ENCODE data around the gene CTNND1.
A peak's percentile ranks its signal among the peaks of the same experiment; 100 is the strongest.
"Not testable (repeated sequence)": the region's sequence is repeated elsewhere in the genome, so short reads cannot be mapped to it uniquely, and the experiment has no call there.

CTNND1 gene, protein sequence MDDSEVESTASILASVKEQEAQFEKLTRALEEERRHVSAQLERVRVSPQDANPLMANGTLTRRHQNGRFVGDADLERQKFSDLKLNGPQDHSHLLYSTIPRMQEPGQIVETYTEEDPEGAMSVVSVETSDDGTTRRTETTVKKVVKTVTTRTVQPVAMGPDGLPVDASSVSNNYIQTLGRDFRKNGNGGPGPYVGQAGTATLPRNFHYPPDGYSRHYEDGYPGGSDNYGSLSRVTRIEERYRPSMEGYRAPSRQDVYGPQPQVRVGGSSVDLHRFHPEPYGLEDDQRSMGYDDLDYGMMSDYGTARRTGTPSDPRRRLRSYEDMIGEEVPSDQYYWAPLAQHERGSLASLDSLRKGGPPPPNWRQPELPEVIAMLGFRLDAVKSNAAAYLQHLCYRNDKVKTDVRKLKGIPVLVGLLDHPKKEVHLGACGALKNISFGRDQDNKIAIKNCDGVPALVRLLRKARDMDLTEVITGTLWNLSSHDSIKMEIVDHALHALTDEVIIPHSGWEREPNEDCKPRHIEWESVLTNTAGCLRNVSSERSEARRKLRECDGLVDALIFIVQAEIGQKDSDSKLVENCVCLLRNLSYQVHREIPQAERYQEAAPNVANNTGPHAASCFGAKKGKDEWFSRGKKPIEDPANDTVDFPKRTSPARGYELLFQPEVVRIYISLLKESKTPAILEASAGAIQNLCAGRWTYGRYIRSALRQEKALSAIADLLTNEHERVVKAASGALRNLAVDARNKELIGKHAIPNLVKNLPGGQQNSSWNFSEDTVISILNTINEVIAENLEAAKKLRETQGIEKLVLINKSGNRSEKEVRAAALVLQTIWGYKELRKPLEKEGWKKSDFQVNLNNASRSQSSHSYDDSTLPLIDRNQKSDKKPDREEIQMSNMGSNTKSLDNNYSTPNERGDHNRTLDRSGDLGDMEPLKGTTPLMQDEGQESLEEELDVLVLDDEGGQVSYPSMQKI

DNA sequence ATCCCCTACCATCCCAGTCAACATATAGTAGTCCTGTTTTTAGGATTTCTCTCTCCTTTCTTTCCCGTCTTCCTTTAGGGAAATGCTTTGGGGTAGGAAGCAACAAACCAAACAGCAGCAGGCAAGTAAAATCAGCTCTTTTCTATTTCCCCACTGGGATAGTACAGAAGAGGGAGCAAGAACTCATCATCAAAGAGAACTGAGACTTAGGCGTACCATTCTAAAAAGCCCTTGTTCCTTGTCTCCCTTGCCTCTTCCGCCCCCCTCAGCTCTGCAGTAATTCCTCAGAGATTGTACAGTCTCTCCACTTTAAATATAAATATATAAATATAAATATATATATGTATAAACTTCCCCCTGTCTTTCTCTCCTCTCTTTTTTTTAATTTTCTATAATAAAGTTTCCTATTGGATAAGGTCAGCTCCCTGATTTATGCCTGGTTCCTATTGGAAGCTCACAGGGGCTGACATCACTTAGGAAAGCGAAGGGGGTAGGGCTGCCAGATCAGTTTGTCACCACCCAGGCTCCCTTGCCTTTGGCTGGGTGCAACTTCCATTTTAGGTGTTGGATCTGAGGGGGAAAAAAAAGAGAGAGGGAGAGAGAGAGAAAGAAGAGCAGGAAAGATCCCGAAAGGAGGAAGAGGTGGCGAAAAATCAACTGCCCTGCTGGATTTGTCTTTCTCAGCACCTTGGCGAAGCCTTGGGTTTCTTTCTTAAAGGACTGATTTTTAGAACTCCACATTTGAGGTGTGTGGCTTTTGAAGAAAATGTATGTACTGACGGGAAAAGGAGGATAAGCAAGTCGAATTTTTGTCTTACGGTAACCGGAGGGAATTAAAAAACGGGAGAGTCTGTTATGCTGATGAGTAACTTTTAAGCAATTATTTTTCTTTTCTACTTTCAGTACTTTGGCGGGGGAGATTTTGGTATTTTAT, at the start of gene CTNND1:
Gene CTNND1, plus strand, starts transcription at position 502 of the 934 bp plus-strand sequence. CDS start 29,677 bp downstream, outside the sequence.
- peak; percentile 10 for DNase-seq

- peak; percentile 95 for DNase-seq
These were observed 49.1 kb upstream of the CTNND1 start, which contains the start of gene TMX2 for GRCh38 chr11:57712256-57713150. Gene TMX2 (plus strand): TSS chr11:57712593. CDS start chr11:57712619, 26 bp downstream.

- no peak for DNase-seq
These were observed 47.8 kb upstream of the CTNND1 start for GRCh38 chr11:57713835-57714234.

- DNase-seq = not testable (repeated sequence)
These were observed 44.9 kb upstream of the CTNND1 start for GRCh38 chr11:57716726-57717125.

DNA sequence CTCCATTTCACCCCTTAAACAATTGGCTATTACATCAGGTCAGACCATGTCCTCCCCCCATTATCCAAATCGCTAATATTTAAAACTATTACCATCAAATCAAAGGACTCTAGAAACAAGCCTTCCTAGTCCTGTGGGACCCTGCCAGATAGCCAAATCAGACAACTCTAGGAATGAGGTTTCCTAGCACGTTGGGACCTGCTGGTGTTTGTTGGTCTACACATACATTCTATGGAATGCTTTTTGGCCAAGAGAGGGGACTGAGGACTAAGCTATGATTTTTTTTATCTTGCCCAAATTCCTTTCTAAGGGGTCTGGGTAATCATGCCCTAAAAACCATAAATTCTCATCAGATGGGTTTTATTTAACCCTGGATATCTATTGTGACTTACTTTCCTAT, 34.4 kb upstream of the CTNND1 start:
- DNase-seq = no peak

- no peak for DNase-seq
These were observed 32.8 kb upstream of the CTNND1 start for GRCh38 chr11:57728829-57729228.

DNA sequence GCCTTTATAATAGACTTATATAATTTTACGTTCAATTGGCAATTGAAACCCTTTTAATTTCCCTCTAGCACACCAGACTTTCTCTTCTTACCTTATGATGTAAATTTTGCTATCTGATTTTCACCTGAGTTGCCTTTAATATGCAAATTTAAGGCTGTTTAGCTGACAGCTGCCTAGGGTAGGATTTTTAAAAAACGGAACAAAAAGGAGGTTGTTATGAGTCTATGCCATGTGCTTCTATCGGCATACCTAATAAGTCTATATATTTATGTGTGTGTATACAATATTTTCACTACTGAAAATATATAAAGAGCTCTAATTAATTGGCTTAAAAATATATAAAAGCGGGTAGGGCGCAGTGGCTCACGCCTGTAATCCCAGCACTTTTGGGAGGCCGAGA, 32.1 kb upstream of the CTNND1 start:
- DNase-seq = no peak

GRCh38 chr11:57732661-57733060, 28.9 kb upstream of the CTNND1 start:
- no peak for DNase-seq

GRCh38 chr11:57735619-57736298, 25.8 kb upstream of the CTNND1 start:
- DNase-seq = no peak

GRCh38 chr11:57741132-57742086, 20.2 kb upstream of the CTNND1 start, which contains the start of gene SELENOH:
Gene SELENOH (plus strand): TSS chr11:57741491. CDS start chr11:57741596, 105 bp downstream.
- DNase-seq = peak; percentile 94

- DNase-seq = no peak
These were observed 19.5 kb upstream of the CTNND1 start for GRCh38 chr11:57742087-57742452.

GRCh38 chr11:57744357-57744756, 17.2 kb upstream of the CTNND1 start:
- no peak for DNase-seq

DNA sequence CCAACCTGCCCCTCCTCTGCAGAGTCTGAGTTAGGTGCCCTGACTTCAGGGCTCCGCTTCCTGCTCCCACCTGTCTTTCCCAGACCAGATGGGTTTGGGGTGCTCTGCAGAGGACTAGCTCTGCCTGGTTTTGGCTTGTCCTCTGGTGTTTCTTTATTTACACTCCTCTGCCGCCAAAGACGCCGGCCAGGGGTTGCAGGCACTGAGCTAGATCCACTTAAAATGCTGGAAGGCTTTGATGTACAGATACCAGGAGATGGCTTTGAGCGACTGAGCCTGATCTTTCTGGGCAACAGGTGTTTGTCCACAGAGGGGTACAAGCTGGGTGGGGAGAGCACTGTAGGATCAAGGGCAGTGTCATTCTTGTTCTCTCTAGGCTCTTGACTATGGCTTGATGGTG, 16.4 kb upstream of the CTNND1 start:
- no peak for DNase-seq

DNA sequence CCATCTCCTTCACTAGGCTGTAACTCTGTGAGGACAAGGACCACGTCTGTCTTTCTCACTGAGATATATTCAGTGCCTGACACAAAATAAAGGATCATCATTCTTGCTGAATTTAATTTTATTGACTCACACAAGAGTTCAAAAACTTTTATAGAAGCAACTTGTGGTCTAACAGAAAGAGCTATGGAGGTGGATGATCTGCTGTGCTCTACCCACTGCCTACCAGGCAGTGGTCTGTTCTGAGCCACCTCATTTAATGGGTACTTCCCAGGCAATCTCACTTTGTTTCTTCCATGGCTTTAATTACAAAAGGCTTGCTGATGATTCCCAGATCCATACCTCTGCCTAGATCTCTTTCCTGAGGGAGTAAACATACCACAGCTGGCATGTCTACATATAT, 14.7 kb upstream of the CTNND1 start:
- no peak for DNase-seq

- no peak for DNase-seq
These were observed 10.4 kb upstream of the CTNND1 start for GRCh38 chr11:57751176-57751575.

- peak; percentile 20 for DNase-seq
These were observed 9.8 kb upstream of the CTNND1 start, which contains the start of gene BTBD18 for GRCh38 chr11:57751676-57752253. Gene BTBD18 (minus strand): TSS chr11:57751819. CDS start chr11:57751188, 631 bp downstream.

- no peak for DNase-seq
These were observed 8.6 kb upstream of the CTNND1 start for GRCh38 chr11:57752954-57753353.

- no peak for DNase-seq
These were observed 3.4 kb upstream of the CTNND1 start for GRCh38 chr11:57758174-57758573.

Data from CD4-positive, alpha-beta T cell treated with Interleukin-10 for 1 hour (primary cell).